Smooth muscle cell (in vitro differentiated cells): ENCODE data around the gene SQSTM1. TPM values are rescaled to one million over a fixed set of nuclear protein-coding genes. Genes with fewer than 3 reads are reported as not detected.
A peak's percentile ranks its signal among the peaks of the same experiment; 100 is the strongest.

ENCODE experiments used
- DNase-seq: peaks from one replicate; lab custom pipeline; 2025; ENCODE audit not compliant: unreplicated experiment; lab: John Stamatoyannopoulos, UW
- H2AFZ ChIP-seq: fragments of 200-600 bp; sonication (generic); 2 replicates; pipeline ENCODE4 v1.6.0; 2016; ENCODE audit warnings: antibody characterized with exemption, low read depth, mild to moderate bottlenecking
- H3F3A ChIP-seq: fragments of 200-600 bp; sonication (generic); 2 replicates; pipeline ENCODE4 v1.6.0; 2017; ENCODE audit warnings: antibody characterized with exemption, low read depth
- H3K27ac ChIP-seq: fragments of 200-600 bp; sonication (generic); 2 replicates; pipeline ENCODE4 v1.5.1; 2016; ENCODE audit warnings: low read depth, mild to moderate bottlenecking
- H3K27me3 ChIP-seq: fragments of 200-600 bp; sonication (generic); 2 replicates; pipeline ENCODE4 v1.6.1; 2016; ENCODE audit warnings: low read depth, mild to moderate bottlenecking
- H3K36me3 ChIP-seq: fragments of 200-600 bp; sonication (generic); 2 replicates; pipeline ENCODE4 v1.5.1; 2016; ENCODE audit warnings: low read depth
- H3K4me1 ChIP-seq: fragments of 200-600 bp; sonication (generic); 2 replicates; pipeline ENCODE4 v1.5.1; 2016; ENCODE audit warnings: low read depth
- H3K4me2 ChIP-seq: fragments of 200-600 bp; sonication (generic); 2 replicates; pipeline ENCODE4 v1.6.0; 2016; ENCODE audit warnings: mild to moderate bottlenecking
- H3K4me3 ChIP-seq: fragments of 200-600 bp; sonication (generic); 2 replicates; pipeline ENCODE4 v1.5.1; 2016; ENCODE audit warnings: mild to moderate bottlenecking
- H3K79me2 ChIP-seq: fragments of 200-600 bp; sonication (generic); 2 replicates; pipeline ENCODE4 v1.6.0; 2016; ENCODE audit warnings: low read depth, mild to moderate bottlenecking
- H3K9ac ChIP-seq: fragments of 200-600 bp; sonication (generic); 2 replicates; pipeline ENCODE4 v1.6.0; 2016; ENCODE audit warnings: low read depth
- H3K9me3 ChIP-seq: fragments of 200-600 bp; sonication (generic); replicated peaks from 2 replicates; pipeline ENCODE4 v1.5.1; 2016; ENCODE audit warnings: low read depth
- H4K20me1 ChIP-seq: fragments of 200-600 bp; sonication (generic); 2 replicates; pipeline ENCODE4 v1.6.0; 2016; ENCODE audit warnings: low read depth
- CTCF ChIP-seq: fragments of 200-600 bp; sonication (generic); IDR thresholded peaks from 2 replicates; pipeline ENCODE4 v1.5.1; 2017; ENCODE audit warnings: borderline replicate concordance, mild to moderate bottlenecking, antibody characterized with exemption; ENCODE audit not compliant: insufficient read depth, poor library complexity, severe bottlenecking
- WGBS: methylation state at CpG from one replicate; pipeline ENCODE4 v1.1.7; 2016; ENCODE audit warnings: low lambda C conversion rate; 5-methylcytosine and 5-hydroxymethylcytosine counted together
- polyA plus RNA-seq: library from polyadenylated mRNA; unstranded; fragments of >200 nt; fragmentation: Nextera tagmentation; extraction: Ambion mirVana; gene quantifications from 2 replicates; pipeline ENCODE4 v1.2.1, GENCODE V29; 2016
- total RNA-seq: library from RNA; depleted of rRNA; stranded (reverse); fragments of >200 nt; gene quantifications from 2 replicates; pipeline ENCODE4 v1.2.3, GENCODE V29; 2014

The SQSTM1 gene
- total and polyA plus RNA-seq, 2 experiments from 2014 or later, result 114 to 159 TPM

GRCh38 chr5:179821298-179822058 lies 773 bp downstream of the SQSTM1 start:
- Histone ChIP-seq H3K9me3 (no peaks in the 10 kb centered on the region), H3K4me3 (peak overlapping the region; percentile 95), H2AFZ (no peak overlapping the region), H3K36me3 (peaks cover 5% of the 10 kb centered on the region), H3K79me2 (peaks cover 29% of the 10 kb centered on the region), H3F3A (peaks cover 23% of the 10 kb centered on the region), H3K4me2 (peak overlapping the region; percentile 96), H4K20me1 (peaks cover 54% of the 10 kb centered on the region), H3K27ac (peak overlapping the region; percentile 100), H3K9ac (peak overlapping the region; percentile 99), H3K4me1 (peaks cover 40% of the 10 kb centered on the region), H3K27me3 (no peaks in the 10 kb centered on the region)
- peak; percentile 45 for DNase-seq
- WGBS, result 1% methylated on average over 47 of the region's 54 CpGs
- no peak for TF ChIP-seq CTCF

GRCh38 chr5:179822059-179822432 lies 1.3 kb downstream of the SQSTM1 start:
- DNase-seq, result no peak
- H3K9me3 ChIP-seq, result no peaks in the 10 kb centered on the region
- peak overlapping the region; percentile 99 for H3K9ac ChIP-seq
- peak overlapping the region; percentile 96 for H3K4me2 ChIP-seq
- WGBS, result 80% methylated on average over 3 of the region's 3 CpGs
- peaks cover 59% of the 10 kb centered on the region for H4K20me1 ChIP-seq
- TF ChIP-seq CTCF, result no peak
- H3K27ac ChIP-seq, result no peak overlapping the region
- no peaks in the 10 kb centered on the region for H3K27me3 ChIP-seq
- H3K4me1 ChIP-seq, result peaks cover 36% of the 10 kb centered on the region
- H3K4me3 ChIP-seq, result peak overlapping the region; percentile 95
- peaks cover 23% of the 10 kb centered on the region for H3F3A ChIP-seq
- peaks cover 29% of the 10 kb centered on the region for H3K79me2 ChIP-seq
- peaks cover 5% of the 10 kb centered on the region for H3K36me3 ChIP-seq
- H2AFZ ChIP-seq, result no peak overlapping the region

GRCh38 chr5:179822444-179822990 lies 1.8 kb downstream of the SQSTM1 start:
- no peak overlapping the region for H3K9ac ChIP-seq
- no peak overlapping the region for H3K27ac ChIP-seq
- H3F3A ChIP-seq, result peaks cover 20% of the 10 kb centered on the region
- no peaks in the 10 kb centered on the region for H3K9me3 ChIP-seq
- no peaks in the 10 kb centered on the region for H3K27me3 ChIP-seq
- H3K4me2 ChIP-seq, result peak overlapping the region; percentile 96
- peaks cover 33% of the 10 kb centered on the region for H3K4me1 ChIP-seq
- WGBS, result 79% methylated on average over 8 of the region's 8 CpGs
- no peak for TF ChIP-seq CTCF
- H3K36me3 ChIP-seq, result peaks cover 5% of the 10 kb centered on the region
- peaks cover 64% of the 10 kb centered on the region for H4K20me1 ChIP-seq
- H2AFZ ChIP-seq, result no peak overlapping the region
- H3K4me3 ChIP-seq, result peak overlapping the region; percentile 95
- no peak for DNase-seq
- H3K79me2 ChIP-seq, result peaks cover 29% of the 10 kb centered on the region
